Testis (tissue), 2 donors: ENCODE results near the gene TNKS1BP1.

Experiments
- CTCF ChIP-seq, 3 experiments: fragments of 450-650 bp in 2 of 3; fragments of 200-600 bp in 1 of 3; sonication (generic) in 1 of 3; IDR thresholded peaks; one replicate each; pipeline ENCODE4 v1.5.1; 2016 to 2019; ENCODE audit warnings: antibody characterized with exemption in 3 of 3, mild to moderate bottlenecking in 2 of 3, moderate library complexity in 1 of 3
- POLR2A ChIP-seq: fragments of 450-650 bp; IDR thresholded peaks from one replicate; pipeline ENCODE4 v1.6.1; 2017; ENCODE audit warnings: antibody characterized with exemption, mild to moderate bottlenecking, moderate library complexity

- TF ChIP-seq CTCF (IDR thresholded peaks at IDR 0.05), result no peak
- TF ChIP-seq POLR2A, result no peak
Measured at GRCh38 chr11:57300785-57301184, 24.0 kb downstream of the TNKS1BP1 start.
